ENCODE results near the gene TIMM17B. TPM values are rescaled to one million over a fixed set of nuclear protein-coding genes. Genes with fewer than 3 reads are reported as not detected.
"Not testable (repeated sequence)": the region's sequence is repeated elsewhere in the genome, so short reads cannot be mapped to it uniquely, and the experiment has no call there.

The TIMM17B gene
- total RNA-seq, 2 experiments from 2014 or later = 83.8 to 86.6 TPM

DNA sequence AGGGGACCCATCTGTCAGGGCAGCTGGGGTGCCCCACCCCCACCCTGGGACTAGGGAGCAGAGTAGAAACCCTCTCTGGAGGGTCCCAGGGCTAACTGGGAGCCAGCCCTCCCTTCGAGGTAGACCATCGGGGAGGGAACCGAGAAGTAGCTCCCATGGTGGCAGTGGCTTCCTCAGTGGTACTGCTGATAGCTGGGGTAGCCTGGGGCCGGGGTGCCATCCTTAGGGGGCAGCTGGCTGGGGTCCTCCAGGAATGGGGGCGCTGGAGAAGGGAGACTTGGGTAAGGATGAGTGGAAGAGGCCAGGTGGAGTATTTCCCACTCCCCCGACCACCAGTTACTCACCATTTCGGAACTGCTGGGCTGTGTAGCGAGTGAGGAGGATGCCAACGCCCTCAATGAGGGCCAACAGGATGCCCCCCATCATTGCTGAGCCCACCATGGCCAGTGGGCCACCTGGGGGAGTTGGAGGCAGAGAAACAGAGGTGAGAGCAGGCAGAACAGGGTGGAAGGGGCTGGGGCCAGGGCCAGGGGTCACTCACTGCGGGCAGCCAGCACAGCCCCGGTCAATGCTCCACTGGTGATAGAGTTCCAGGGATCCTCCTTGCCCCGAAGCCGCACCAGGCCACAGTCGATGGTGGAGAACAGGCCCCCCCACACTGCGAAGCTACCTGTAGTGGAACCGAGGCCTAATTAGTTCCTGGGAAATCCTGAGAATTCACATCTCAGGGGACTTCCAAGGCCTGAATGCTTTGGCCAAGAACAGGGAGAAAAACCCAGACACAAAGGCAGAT, 3.8 kb downstream of the TIMM17B start:
- Mint-ChIP-seq H3K4me3 (no peak overlapping the region), H3K4me1 (ENCODE audit: low read depth) (peaks cover 27% of the 10 kb centered on the region), H3K9me3 (no peaks in the 10 kb centered on the region), H3K36me3 (peaks cover 8% of the 10 kb centered on the region), H3K27me3 (no peaks in the 10 kb centered on the region), H3K27ac (no peak overlapping the region)
- DNase-seq = no peak
- POLR2A ChIA-PET = no interaction called here
- CTCF ChIA-PET = no interaction called here
- intact Hi-C loops (cut with micrococcal nuclease) = loop anchor here (5.0 to 10.0 kb wide), 2 partner anchors 89 to 246 kb away; partner anchors contain the start of gene HDAC6

DNA sequence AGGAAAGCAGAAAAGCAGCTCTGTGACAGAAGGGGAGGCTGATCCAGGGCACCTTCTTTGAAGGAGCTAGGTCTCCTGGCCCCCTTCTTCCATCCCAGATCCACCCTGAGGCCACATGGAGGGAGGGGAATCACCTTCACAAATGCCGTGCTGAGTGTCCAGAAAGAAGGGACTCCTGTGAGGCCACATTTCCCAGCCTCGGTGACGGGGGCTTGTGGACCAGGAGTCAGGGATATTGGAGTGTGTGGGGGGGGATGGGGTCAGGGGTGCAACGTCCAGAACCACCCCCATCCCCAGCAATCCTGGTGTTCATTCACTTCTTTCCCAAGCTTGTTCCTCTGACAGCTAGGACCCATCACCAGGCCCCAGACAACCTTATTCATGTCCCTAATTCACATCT, 4.7 kb downstream of the TIMM17B start:
- no peak overlapping the region for H3K27ac Mint-ChIP-seq
- no peaks in the 10 kb centered on the region for H3K27me3 Mint-ChIP-seq
- H3K4me3 Mint-ChIP-seq = no peak overlapping the region
- DNase-seq = no peak
- ChIA-PET CTCF (interaction anchor here (1.2 kb wide), 1 partner anchor 79 kb away, joined by 3 read pairs; the partner anchor contains the start of gene KCND1), POLR2A (no interaction called here)
- no peaks in the 10 kb centered on the region for H3K9me3 Mint-ChIP-seq
- peaks cover 26% of the 10 kb centered on the region for H3K4me1 Mint-ChIP-seq (ENCODE audit: low read depth)
- H3K36me3 Mint-ChIP-seq = peaks cover 5% of the 10 kb centered on the region
- intact Hi-C loops (cut with micrococcal nuclease) = loop anchor here (5.0 to 10.0 kb wide), 2 partner anchors 88 to 246 kb away; partner anchors contain the start of gene HDAC6

DNA sequence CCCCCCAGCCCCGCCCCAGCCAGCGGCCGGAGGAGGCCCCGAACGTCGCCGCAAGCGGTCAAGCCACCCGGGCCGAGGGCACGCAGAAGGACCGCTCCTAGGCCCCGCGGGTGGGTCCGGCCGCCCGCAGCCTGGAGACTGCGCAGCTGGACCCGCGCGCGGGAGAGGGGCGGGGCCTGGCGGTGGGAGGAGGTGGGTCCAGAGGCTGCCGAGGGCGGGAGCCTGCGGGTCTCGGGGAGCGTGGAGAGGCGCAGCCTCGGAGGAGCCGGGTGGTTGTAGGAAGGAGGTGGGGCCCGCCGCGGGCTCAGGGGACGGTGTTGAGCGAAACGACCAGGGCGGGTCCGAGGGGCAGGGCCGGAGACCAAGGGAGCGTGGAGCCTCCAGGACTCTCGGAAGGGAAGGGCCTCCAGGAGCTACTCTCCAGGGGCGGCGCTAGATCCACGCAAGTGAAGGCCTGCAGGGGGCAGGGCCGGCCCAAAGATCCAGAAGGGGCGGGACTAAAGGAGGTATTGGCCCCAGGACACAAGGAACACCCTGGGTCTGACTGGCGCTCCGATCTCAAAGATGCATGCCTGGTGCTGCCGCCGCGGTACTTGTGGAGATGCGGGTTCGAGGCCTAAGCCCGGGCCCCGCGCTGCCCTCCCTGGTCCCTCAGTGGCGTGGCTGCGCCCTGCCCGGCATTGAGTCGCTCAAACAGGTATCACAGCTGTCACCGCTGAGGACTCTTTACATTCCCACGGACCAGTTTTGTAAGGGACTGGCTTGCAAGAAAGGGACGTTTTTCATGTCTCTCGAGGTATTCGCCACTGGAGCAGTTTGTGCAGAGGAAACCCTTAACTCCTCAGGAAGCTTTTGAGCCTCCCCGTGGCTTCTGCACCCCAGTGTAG, 5.9 kb downstream of the TIMM17B start:
- POLR2A ChIA-PET = interaction anchor here (1.0 kb wide), 1 partner anchor 52 kb away, joined by 3 read pairs; no protein-coding TSS in a partner anchor
- Mint-ChIP-seq H3K4me1 (ENCODE audit: low read depth) (peaks cover 22% of the 10 kb centered on the region), H3K9me3 (no peaks in the 10 kb centered on the region), H3K27me3 (no peaks in the 10 kb centered on the region), H3K4me3 (peak overlapping the region; percentile 77), H3K27ac (peak overlapping the region; percentile 65), H3K36me3 (peaks cover 5% of the 10 kb centered on the region)
- CTCF ChIA-PET = interaction anchor here (0.6 to 1.9 kb wide), 11 partner anchors 12 to 147 kb away, joined by 3 to 9 read pairs (median 3); partner anchors contain the start of genes KCND1 and SLC35A2
- DNase-seq = peak; percentile 88
- intact Hi-C loops (cut with micrococcal nuclease) = loop anchor here (1.0 to 10.0 kb wide), 4 partner anchors 51 to 244 kb away; partner anchors contain the start of genes HDAC6 and TFE3

DNA sequence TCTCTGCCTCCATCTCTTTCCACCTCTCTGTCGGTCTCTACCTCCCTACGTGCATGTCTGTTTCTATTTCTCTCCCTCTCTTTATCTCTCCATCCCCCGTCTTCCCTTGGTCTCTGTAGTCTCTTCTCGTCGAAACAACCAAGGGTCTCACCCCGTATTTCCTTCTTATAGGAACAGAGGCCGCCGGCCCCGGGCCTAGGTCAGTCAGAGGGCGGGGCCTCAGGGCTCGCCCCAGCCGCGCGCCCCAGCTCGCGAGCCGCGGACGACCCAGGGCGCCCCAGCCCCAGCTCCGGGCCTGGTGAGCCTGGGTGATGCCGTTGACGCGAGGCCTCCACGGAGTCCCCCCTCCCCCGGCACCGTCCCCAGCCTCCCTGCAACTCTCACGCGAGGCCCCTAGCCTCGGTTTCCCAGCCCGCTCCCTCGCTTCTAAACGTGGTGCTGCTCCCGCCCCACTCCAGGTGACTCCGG, 6.6 kb downstream of the TIMM17B start:
- intact Hi-C loops (cut with micrococcal nuclease) = loop anchor here (1.0 to 10.0 kb wide), 4 partner anchors 52 to 244 kb away; partner anchors contain the start of genes HDAC6 and TFE3
- ChIA-PET CTCF (interaction anchor here (0.5 to 1.9 kb wide), 10 partner anchors 21 to 866 kb away, joined by 3 to 9 read pairs (median 3); partner anchors contain the start of gene SLC35A2), POLR2A (interaction anchor here (0.6 kb wide), 1 partner anchor 1009 kb away, joined by 3 read pairs; no protein-coding TSS in a partner anchor)
- Mint-ChIP-seq H3K27ac (peak overlapping the region; percentile 64), H3K27me3 (no peaks in the 10 kb centered on the region), H3K4me3 (peak overlapping the region; percentile 77), H3K4me1 (ENCODE audit: low read depth) (peaks cover 18% of the 10 kb centered on the region), H3K36me3 (peaks cover 5% of the 10 kb centered on the region), H3K9me3 (no peaks in the 10 kb centered on the region)
- DNase-seq = peak; percentile 33

DNA sequence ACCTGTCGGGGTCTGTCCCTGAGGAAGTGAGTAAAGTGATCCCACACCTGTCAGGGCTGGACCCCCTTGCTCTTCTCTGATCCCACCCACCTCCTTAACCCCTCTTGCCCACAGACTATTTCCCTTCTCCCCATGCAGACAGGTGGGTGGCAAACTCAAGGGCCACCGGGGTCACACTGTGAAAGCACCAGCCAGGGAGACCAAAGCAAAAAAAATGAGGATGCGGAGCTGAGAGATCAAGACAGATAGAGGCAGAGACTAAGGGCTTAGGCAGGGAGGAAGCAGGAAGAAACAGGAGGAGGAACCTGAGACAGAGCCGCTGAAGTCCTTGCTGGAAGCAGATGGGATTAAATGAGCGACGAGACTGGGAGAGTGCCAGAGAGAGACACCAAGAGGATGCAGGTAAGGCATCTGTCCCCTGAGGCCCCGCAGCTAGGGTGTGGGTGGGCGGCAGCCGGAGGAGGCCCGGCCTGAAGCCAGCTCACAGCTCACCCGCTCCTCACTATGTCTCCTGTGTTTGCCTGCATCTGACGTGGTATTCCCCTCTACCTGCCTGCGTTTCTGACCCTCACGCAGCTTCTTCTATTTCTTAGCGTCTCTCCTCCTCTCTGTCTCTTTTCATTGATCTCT, 7.2 kb downstream of the TIMM17B start:
- H3K9me3 Mint-ChIP-seq = no peaks in the 10 kb centered on the region
- H3K27me3 Mint-ChIP-seq = no peaks in the 10 kb centered on the region
- DNase-seq = peak; percentile 31
- ChIA-PET CTCF (interaction anchor here (0.5 to 1.9 kb wide), 3 partner anchors 53 to 867 kb away, joined by 3 to 9 read pairs (median 5); no protein-coding TSS in a partner anchor), POLR2A (interaction anchor here (0.6 kb wide), 1 partner anchor 1010 kb away, joined by 3 read pairs; no protein-coding TSS in a partner anchor)
- peaks cover 15% of the 10 kb centered on the region for H3K4me1 Mint-ChIP-seq (ENCODE audit: low read depth)
- peak overlapping the region; percentile 77 for H3K4me3 Mint-ChIP-seq
- intact Hi-C loops (cut with micrococcal nuclease) = loop anchor here (2.0 to 10.0 kb wide), 3 partner anchors 52 to 243 kb away; partner anchors contain the start of gene HDAC6
- peaks cover 4% of the 10 kb centered on the region for H3K36me3 Mint-ChIP-seq
- H3K27ac Mint-ChIP-seq = peak overlapping the region; percentile 64

DNA sequence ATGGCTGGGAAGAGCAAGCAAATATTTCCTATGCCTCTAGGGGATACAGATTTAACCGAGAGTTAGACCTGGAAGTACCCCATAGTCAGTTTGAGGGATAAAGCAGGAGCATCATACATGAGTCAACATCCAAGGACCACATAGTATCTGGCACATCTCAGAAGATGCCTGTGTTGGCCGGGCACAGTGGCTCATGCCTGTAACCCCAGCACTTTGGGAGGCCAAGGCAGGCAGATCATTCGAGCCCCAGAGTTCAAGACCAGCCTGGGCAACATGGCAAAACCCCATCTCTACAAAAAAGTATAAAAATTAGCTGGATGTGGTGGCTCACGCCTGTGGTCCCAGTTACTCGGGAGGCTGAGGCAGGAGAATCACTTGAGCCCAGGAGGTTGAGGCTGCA, 11.0 kb downstream of the TIMM17B start:
- POLR2A ChIA-PET = interaction anchor here (0.8 kb wide), 1 partner anchor 11 kb away, joined by 3 read pairs; the partner anchor contains the start of gene PQBP1
- DNase-seq; H3K9me3 Mint-ChIP-seq; H3K27ac Mint-ChIP-seq; H3K27me3 Mint-ChIP-seq; H3K36me3 Mint-ChIP-seq; H3K4me1 Mint-ChIP-seq (ENCODE audit: low read depth); intact Hi-C loops (cut with micrococcal nuclease); CTCF ChIA-PET; H3K4me3 Mint-ChIP-seq: not testable (repeated sequence)

DNA sequence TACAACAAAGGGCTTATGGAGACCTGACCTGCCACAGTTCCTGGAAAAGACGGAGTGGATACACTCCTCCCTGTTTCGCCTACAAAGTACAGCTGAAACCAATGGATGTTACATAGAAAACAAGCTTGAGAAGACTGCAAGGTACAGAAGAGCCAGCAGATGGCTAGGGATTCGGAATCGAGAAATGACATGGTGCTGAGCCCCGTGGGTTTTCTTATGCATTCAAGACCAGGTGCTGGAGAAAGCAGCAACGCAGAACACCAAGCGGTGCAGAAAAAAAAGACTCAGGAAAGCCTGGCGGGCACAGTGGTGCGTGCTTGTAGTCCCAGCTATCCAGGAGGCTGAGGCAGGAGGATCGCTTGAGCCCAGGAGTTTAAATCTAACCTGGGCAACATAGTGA, 13.8 kb downstream of the TIMM17B start:
- Mint-ChIP-seq H3K4me1 (ENCODE audit: low read depth) (no peaks in the 10 kb centered on the region), H3K9me3 (no peaks in the 10 kb centered on the region), H3K27me3 (no peaks in the 10 kb centered on the region), H3K4me3 (no peak overlapping the region), H3K36me3 (no peaks in the 10 kb centered on the region), H3K27ac (no peak overlapping the region)
- DNase-seq = no peak
- intact Hi-C loops (cut with micrococcal nuclease) = no loop called here
- ChIA-PET CTCF (no interaction called here), POLR2A (no interaction called here)

DNA sequence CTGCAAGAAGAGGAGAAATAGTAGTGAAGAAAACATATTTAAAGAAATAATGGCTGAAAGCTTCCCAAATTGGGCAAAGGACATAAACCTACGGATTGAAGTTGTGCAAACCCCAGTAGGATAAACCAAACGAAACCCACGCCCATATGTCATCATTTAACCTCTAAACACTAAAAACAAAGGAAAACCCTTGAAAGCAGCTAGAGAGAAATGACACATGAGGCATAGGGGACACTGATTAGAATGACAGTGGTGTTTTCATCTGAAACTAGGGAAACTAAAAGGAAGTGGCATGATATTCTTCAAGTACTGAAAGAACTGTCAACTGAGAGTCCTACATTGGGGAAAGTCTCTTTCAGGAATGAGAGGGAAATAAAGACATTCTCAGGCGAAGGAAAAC, 20.6 kb downstream of the TIMM17B start:
- H3K4me3 Mint-ChIP-seq; H3K36me3 Mint-ChIP-seq; H3K27ac Mint-ChIP-seq; intact Hi-C loops (cut with micrococcal nuclease); H3K9me3 Mint-ChIP-seq; H3K27me3 Mint-ChIP-seq; CTCF ChIA-PET; H3K4me1 Mint-ChIP-seq (ENCODE audit: low read depth); DNase-seq; POLR2A ChIA-PET: not testable (repeated sequence)

DNA sequence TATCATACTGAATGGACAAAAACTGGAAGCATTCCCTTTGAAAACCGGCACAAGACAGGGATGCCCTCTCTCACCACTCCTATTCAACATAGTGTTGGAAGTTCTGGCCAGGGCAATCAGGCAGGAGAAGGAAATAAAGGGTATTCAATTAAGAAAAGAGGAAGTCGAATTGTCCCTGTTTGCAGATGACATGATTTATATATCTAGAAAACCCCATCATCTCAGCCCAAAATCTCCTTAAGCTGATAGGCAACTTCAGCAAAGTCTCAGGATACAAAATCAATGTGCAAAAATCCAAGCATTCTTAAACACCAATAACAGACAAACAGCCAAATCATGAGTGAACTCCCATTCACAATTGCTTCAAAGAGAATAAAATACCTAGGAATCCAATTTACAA, 25.6 kb downstream of the TIMM17B start:
- CTCF ChIA-PET; POLR2A ChIA-PET; H3K4me1 Mint-ChIP-seq (ENCODE audit: low read depth); H3K4me3 Mint-ChIP-seq; intact Hi-C loops (cut with micrococcal nuclease); DNase-seq; H3K27ac Mint-ChIP-seq; H3K36me3 Mint-ChIP-seq; H3K27me3 Mint-ChIP-seq; H3K9me3 Mint-ChIP-seq: not testable (repeated sequence)

DNA sequence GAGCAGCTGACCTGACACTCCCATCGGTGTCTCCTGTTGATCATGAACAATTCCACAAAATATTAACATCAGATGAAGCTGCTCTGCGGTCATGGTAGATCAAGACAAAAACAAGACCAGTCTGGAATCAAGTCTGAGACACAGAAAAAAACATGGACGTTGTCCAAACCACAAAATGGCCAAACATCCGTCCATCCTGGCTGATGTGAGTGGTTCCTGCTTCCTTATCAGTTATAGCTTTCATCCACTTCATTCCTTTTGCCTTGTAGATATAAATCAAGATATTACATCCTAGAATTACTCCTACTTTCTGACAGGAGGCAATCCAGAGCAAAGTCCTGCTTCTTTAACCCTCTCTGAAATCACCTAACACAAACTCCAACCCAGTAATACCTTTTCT, 33.4 kb downstream of the TIMM17B start:
- intact Hi-C loops (cut with micrococcal nuclease) = no loop called here
- Mint-ChIP-seq H3K4me3 (no peak overlapping the region), H3K9me3 (no peaks in the 10 kb centered on the region), H3K27me3 (peaks cover 1% of the 10 kb centered on the region), H3K4me1 (ENCODE audit: low read depth) (no peaks in the 10 kb centered on the region), H3K27ac (no peak overlapping the region), H3K36me3 (no peaks in the 10 kb centered on the region)
- ChIA-PET CTCF (no interaction called here), POLR2A (interaction anchor here (0.6 kb wide), 1 partner anchor 307 kb away, joined by 3 read pairs; no protein-coding TSS in a partner anchor)
- no peak for DNase-seq

DNA sequence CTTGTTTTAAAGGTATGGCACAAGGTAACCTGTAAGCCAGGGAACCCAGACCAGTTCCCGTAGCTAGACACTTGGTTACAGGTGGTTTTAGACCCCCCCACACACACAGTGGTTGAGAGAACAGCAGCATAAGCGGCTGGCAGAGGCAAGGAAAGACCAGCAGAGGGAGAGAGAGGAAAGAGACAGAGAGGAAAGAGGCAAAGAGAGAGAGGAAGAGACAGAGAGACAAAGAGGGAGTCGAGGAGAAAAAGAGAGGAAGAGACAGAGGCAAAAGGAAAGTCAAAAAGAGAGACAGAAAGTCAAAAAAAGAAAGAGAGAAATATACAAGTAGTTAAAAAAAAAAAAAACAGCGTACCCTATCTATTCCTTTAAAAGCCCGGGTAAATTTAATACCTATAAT, 42.7 kb downstream of the TIMM17B start:
- ChIA-PET CTCF (interaction anchor here (0.6 kb wide), 1 partner anchor 12 kb away, joined by 3 read pairs; no protein-coding TSS in a partner anchor), POLR2A (no interaction called here)
- peaks cover 3% of the 10 kb centered on the region for H3K27me3 Mint-ChIP-seq
- intact Hi-C loops (cut with micrococcal nuclease) = no loop called here
- no peaks in the 10 kb centered on the region for H3K36me3 Mint-ChIP-seq
- peaks cover 3% of the 10 kb centered on the region for H3K4me1 Mint-ChIP-seq (ENCODE audit: low read depth)
- H3K9me3 Mint-ChIP-seq = no peaks in the 10 kb centered on the region
- peak; percentile 20 for DNase-seq
- no peak overlapping the region for H3K27ac Mint-ChIP-seq
- no peak overlapping the region for H3K4me3 Mint-ChIP-seq

Measured in activated CD4-positive, alpha-beta memory T cell treated with anti-CD3 and anti-CD28 coated beads for 36 hours (primary cell).